Adipocyte (in vitro differentiated cells): ENCODE results near the gene ATP10B.
"Not testable (repeated sequence)": the region's sequence is repeated elsewhere in the genome, so short reads cannot be mapped to it uniquely, and the experiment has no call there.

ENCODE experiments used
- DNase-seq: peaks from one replicate; pipeline ENCODE4 v3.0.0-alpha.2; 2015; ENCODE audit warnings: low read depth
- H3K27me3 ChIP-seq: replicated peaks from 2 replicates; pipeline ENCODE4 v1.7.0; 2013; ENCODE audit warnings: mild to moderate bottlenecking, low read length, moderate library complexity; ENCODE audit not compliant: control insufficient read depth, insufficient read depth
- H3K36me3 ChIP-seq: 2 replicates; pipeline ENCODE4 v1.7.0; 2013; ENCODE audit warnings: low read length, mild to moderate bottlenecking, moderate library complexity; ENCODE audit not compliant: control insufficient read depth, insufficient read depth, severe bottlenecking
- H3K4me1 ChIP-seq: 2 replicates; pipeline ENCODE4 v1.7.0; 2013; ENCODE audit warnings: mild to moderate bottlenecking, low read length, moderate library complexity; ENCODE audit not compliant: control insufficient read depth, insufficient read depth
- H3K4me3 ChIP-seq: 2 replicates; pipeline ENCODE4 v1.7.0; 2013; ENCODE audit warnings: mild to moderate bottlenecking, low read length, moderate library complexity
- H3K9ac ChIP-seq: 2 replicates; pipeline ENCODE4 v1.7.0; 2013; ENCODE audit warnings: mild to moderate bottlenecking, low read length, moderate library complexity
- H3K9me3 ChIP-seq: 2 replicates; pipeline ENCODE4 v1.7.0; 2013; ENCODE audit warnings: mild to moderate bottlenecking, low read length, moderate library complexity; ENCODE audit not compliant: control insufficient read depth

The ATP10B gene

GRCh38 chr5:160812996-160813395, 39.0 kb downstream of the ATP10B start:
- not testable (repeated sequence) for H3K4me3 ChIP-seq, H3K9me3 ChIP-seq

DNA sequence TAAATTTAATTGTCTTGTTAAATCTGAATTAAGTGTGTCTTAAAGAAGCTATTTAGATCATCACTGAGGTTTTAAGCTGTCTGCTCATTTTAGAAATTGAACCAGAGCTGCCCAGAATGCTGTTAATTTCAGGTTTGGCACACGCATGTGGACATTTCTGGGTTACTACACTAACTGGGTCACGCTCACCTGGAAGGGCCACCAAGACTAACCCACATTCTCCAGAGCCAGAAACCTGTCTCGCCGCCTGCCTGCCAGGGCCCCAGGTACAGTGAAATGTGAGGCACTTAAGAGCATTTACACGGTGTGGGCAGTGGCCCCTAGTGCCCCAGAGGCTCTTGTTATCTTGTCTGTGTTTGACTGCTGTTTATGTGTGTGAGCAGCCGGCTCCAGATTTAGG, 46.6 kb downstream of the ATP10B start:
- Histone ChIP-seq H3K4me1 (no peaks in the 10 kb centered on the region), H3K9me3 (no peaks in the 10 kb centered on the region), H3K36me3 (no peaks in the 10 kb centered on the region), H3K27me3 (no peaks in the 10 kb centered on the region), H3K4me3 (no peak overlapping the region), H3K9ac (no peak overlapping the region)
- no peak for DNase-seq

More at GRCh38 chr5:160812996-160813395, 39.0 kb downstream of the ATP10B start:
- not testable (repeated sequence) for H3K4me1 ChIP-seq, H3K36me3 ChIP-seq, H3K27me3 ChIP-seq, DNase-seq, H3K9ac ChIP-seq

DNA sequence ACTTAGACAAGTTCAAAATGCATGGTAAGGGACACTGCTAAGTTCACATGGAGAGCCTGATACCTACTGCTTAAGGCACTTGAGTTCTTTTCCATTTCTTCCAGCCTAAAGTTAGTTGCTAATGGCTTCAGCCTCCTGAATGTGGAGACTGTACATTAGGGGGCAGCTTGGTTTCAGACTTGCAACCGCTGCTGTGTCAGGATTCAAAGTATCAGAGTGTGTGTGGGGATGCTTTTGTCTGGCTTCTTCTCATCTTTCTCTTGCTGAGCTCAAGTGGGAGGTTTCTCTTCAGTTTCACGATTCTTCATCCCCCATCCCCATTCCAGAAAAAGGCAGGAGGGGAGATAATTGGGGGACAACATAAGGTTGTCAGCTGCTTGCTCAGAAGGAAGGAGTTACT, 49.4 kb downstream of the ATP10B start:
- no peak overlapping the region for H3K9ac ChIP-seq
- DNase-seq, result no peak
- H3K4me3 ChIP-seq, result no peak overlapping the region
- no peaks in the 10 kb centered on the region for H3K4me1 ChIP-seq
- no peaks in the 10 kb centered on the region for H3K27me3 ChIP-seq
- H3K36me3 ChIP-seq, result no peaks in the 10 kb centered on the region
- H3K9me3 ChIP-seq, result no peaks in the 10 kb centered on the region

DNA sequence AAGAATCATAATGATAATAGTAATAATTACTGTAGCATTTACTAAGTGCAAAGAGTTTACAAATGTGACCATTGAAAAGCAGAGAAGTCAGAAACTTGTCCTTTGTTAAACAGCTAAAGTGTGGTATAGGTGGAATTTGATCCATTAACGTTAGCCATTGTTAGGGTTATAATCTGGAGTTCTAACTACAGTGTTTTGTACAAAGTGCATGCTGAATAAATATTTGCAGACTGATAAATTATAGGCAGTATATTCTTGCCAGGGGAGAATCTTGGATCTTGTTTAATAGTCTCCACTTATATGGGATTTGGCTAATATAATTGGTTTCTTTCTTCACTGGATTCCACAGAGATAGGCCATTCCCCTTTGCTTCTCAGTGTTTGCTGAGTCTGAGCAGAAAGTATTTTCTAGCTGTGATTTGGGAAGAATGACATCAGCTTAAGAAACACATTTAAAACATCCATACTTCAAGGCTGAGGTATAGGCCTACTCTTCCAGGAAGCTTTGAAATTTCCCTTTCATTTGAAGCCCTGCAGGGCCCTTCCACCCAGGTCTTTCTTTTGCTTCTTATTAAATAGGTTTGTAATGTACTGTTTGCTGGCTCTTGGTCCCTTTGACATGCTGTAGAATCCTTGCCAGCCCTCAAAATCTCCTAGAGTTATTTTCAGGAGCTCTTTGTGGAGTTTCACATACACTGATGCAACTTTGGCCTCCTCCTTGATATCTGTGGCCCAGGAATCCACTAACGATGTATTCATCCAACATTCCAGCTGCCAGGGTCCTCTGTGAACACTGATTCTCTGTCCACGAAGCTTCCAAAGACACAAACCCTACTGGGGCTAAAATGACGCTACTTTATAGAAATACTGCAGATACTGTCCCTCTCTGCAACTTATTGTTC, 51.4 kb downstream of the ATP10B start:
- no peak overlapping the region for H3K4me3 ChIP-seq
- H3K27me3 ChIP-seq, result no peaks in the 10 kb centered on the region
- no peaks in the 10 kb centered on the region for H3K9me3 ChIP-seq
- no peaks in the 10 kb centered on the region for H3K36me3 ChIP-seq
- DNase-seq, result no peak
- no peaks in the 10 kb centered on the region for H3K4me1 ChIP-seq
- no peak overlapping the region for H3K9ac ChIP-seq

GRCh38 chr5:160799184-160799583, 52.8 kb downstream of the ATP10B start:
- no peaks in the 10 kb centered on the region for H3K4me1 ChIP-seq
- no peaks in the 10 kb centered on the region for H3K27me3 ChIP-seq
- DNase-seq, result no peak
- H3K9ac ChIP-seq, result no peak overlapping the region
- no peak overlapping the region for H3K4me3 ChIP-seq
- H3K36me3 ChIP-seq, result no peaks in the 10 kb centered on the region
- no peaks in the 10 kb centered on the region for H3K9me3 ChIP-seq

DNA sequence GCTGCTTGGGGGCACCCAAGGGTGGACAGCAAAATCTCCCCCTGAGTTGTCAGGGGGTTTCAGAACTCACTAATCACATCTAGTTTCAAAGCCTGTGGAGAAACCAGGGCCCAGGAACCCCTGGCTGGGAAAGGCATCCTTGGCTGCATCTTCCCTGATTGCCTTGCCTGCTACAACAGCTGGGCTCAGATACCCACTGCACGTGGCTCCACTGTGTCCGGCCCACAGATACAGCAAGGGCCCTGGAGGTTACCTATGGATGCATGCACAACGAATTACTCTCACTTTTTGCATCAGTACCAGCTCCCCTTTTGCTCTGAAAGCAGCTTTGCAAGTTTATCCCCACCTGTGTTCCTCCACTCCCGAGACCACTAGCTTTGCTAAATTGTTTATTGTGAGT, 55.0 kb downstream of the ATP10B start:
- Histone ChIP-seq H3K4me3 (no peak overlapping the region), H3K36me3 (no peaks in the 10 kb centered on the region), H3K9ac (no peak overlapping the region), H3K4me1 (no peaks in the 10 kb centered on the region), H3K27me3 (no peaks in the 10 kb centered on the region), H3K9me3 (no peaks in the 10 kb centered on the region)
- no peak for DNase-seq

DNA sequence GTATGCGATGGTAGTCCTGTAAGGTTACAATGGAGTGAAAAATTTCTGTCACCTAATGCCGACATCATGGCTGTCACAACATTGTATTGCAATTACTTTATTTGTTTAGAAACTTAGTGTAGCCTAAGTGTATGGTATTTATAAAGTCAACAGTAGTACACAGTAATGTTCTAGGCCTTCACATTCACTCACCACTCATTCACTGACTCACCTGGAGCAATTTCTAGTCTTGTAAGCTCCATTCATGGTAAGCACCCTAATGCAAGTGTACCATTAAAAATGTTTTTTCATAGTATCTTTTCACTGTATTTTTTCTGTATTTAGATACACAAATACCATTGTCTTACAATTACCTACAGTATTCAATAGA, 58.5 kb downstream of the ATP10B start:
- H3K4me1 ChIP-seq, result no peaks in the 10 kb centered on the region
- H3K4me3 ChIP-seq, result no peak overlapping the region
- H3K36me3 ChIP-seq, result no peaks in the 10 kb centered on the region
- H3K9ac ChIP-seq, result no peak overlapping the region
- H3K9me3 ChIP-seq, result no peaks in the 10 kb centered on the region
- no peak for DNase-seq
- H3K27me3 ChIP-seq, result no peaks in the 10 kb centered on the region

DNA sequence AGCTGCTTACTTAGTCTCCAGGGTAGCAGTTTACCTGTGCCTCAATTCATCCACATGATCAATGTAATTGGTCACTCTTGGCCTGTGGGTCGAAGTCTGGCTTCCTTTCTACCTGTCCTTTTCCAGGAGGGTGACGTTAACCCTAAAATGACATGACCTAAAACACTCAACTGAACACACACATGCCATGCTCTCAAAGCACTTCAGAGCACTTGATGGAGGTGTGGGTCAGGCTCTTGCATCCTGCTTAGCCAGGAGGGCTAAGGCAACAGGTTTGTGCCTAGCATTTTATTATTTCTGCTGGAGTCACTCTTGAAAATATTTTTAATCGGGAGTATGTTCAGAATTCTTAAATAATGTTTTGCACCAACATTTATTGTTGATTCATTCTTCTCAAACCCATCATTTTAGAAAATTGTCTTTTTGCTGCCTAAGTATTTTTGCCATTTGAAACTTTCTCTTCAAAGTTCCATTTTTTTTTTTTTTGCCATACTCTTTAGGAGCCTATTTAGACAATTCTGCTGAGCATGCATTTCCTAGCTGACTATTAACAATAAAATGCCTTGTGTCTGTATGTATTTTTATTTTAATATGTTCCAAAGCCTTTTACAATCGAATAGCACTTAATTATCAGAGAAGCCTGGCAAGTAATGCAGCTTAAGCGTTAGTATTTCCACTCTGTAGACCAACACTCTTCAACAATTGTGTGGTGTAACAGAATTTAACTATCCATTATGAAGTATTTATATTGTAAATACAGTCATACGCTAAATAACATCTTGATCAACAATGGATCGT, 59.1 kb downstream of the ATP10B start:
- Histone ChIP-seq H3K27me3 (no peaks in the 10 kb centered on the region), H3K4me1 (no peaks in the 10 kb centered on the region), H3K9me3 (no peaks in the 10 kb centered on the region), H3K9ac (no peak overlapping the region), H3K36me3 (no peaks in the 10 kb centered on the region), H3K4me3 (no peak overlapping the region)
- no peak for DNase-seq

DNA sequence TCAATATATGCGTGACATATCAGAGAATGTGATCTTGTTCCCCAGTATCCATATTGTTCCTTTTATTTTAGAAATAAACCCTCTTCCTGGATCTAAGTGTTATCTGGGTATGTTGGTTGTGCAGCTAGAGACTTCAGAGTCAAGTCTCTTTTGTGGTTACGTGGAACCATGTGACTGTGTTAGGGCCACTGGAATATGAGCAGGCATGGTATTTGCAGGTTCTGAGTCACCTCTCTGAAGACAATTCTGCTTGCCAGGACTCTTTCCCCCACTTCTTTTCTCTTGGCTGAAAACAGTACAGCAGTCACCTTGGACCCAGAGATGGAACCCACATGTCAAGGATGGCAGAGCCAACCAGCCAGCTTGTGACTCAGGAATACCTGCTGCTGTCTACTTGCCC, 59.7 kb downstream of the ATP10B start:
- no peaks in the 10 kb centered on the region for H3K36me3 ChIP-seq
- no peaks in the 10 kb centered on the region for H3K9me3 ChIP-seq
- no peak for DNase-seq
- H3K4me1 ChIP-seq, result no peaks in the 10 kb centered on the region
- H3K9ac ChIP-seq, result no peak overlapping the region
- H3K27me3 ChIP-seq, result no peaks in the 10 kb centered on the region
- no peak overlapping the region for H3K4me3 ChIP-seq

GRCh38 chr5:160789219-160789859, 62.7 kb downstream of the ATP10B start:
- Histone ChIP-seq H3K36me3 (no peaks in the 10 kb centered on the region), H3K4me3 (no peak overlapping the region), H3K4me1 (no peaks in the 10 kb centered on the region), H3K9ac (no peak overlapping the region), H3K27me3 (no peaks in the 10 kb centered on the region), H3K9me3 (no peaks in the 10 kb centered on the region)
- DNase-seq, result no peak

DNA sequence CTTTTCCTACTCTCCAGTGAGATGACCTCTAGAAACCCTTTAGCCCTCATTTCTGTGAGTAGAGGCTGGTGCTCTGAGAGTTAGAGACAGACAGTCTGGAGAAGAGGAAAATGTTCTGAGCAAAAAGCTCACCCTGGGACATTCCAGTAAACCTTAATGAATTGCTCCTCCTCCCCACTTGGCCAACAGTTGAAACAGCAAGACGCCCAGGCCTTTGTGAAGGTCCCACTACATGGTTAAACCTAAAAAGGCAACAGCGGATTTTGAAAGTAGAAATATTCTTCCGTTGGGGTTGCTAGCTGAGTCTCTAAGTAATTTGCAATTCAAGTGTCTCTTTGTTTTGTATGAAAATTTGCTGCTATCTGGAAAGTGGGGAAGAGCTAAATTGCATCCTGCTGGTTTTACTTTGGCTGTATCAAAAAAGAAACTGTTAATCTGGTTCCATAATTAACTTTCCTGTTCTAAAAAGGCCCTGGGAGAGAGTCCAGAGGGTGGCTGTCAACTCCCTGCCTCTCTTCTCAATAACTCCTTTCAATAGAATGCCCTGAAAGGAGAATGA, 63.8 kb downstream of the ATP10B start:
- Histone ChIP-seq H3K9me3 (no peaks in the 10 kb centered on the region), H3K27me3 (no peaks in the 10 kb centered on the region), H3K9ac (no peak overlapping the region), H3K4me3 (no peak overlapping the region), H3K36me3 (no peaks in the 10 kb centered on the region), H3K4me1 (no peaks in the 10 kb centered on the region)
- no peak for DNase-seq
